Measurements from ENCODE around the gene OR2T8.

OR2T8 gene

DNA sequence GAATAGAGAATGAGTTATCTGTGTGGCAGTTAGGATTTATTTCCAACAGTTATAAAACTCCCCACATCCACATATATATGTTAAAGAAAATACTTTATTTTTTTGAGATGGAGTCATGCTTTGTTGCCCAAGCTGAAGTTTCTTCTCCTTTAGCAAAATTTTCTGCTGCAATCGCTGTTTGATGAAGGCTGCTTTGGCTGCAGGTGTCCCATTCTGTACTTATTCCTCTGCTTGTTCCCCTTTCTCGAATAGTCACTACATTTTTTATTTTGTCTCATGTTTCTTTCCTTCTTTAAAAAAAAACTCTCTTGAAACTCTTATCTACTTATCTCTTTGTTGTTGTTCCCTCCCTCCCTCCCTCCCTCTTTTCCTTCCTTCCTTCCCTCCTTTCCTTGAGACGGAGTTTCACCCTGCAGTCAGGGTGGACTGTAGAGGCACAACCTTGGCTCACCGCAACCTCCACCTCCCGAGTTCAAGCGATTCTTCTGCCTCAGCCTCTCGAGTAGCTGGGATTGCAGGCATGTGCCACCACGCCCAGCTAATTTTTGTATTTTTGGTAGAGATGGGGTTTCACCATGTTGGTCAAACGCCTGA is 14.0 kb upstream of the OR2T8 start:
- TF ChIP-seq, protein P1, sequence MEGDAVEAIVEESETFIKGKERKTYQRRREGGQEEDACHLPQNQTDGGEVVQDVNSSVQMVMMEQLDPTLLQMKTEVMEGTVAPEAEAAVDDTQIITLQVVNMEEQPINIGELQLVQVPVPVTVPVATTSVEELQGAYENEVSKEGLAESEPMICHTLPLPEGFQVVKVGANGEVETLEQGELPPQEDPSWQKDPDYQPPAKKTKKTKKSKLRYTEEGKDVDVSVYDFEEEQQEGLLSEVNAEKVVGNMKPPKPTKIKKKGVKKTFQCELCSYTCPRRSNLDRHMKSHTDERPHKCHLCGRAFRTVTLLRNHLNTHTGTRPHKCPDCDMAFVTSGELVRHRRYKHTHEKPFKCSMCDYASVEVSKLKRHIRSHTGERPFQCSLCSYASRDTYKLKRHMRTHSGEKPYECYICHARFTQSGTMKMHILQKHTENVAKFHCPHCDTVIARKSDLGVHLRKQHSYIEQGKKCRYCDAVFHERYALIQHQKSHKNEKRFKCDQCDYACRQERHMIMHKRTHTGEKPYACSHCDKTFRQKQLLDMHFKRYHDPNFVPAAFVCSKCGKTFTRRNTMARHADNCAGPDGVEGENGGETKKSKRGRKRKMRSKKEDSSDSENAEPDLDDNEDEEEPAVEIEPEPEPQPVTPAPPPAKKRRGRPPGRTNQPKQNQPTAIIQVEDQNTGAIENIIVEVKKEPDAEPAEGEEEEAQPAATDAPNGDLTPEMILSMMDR (IDR thresholded peaks at IDR 0.05), result no peak

DNA sequence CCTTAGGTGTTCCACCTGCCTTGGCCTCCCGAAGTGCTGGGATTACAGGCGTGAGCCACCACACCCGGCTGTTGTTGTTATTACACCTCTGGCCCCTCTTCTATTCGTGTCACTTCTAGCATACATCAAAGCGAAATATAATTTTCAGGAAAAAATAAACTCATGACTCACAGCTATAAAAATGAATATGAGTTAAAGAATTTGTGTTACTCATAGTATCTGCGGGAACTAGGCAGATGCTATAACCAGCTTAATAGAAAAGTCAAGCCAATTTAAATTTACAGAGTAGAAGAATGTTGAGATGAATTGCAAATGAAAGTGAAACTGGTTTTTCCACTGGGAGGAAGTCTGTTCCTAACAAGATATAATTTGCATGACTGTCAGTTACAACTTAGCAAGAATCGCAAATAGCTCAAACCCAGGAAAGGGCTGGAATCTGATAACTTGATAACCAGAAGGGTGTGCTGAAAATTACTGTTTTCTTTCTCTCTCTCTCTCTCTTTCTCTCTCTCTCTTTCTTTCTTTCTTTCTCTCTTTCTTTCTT is 13.5 kb upstream of the OR2T8 start:
- TF ChIP-seq, protein P1 (IDR thresholded peaks at IDR 0.05), result no peak

DNA sequence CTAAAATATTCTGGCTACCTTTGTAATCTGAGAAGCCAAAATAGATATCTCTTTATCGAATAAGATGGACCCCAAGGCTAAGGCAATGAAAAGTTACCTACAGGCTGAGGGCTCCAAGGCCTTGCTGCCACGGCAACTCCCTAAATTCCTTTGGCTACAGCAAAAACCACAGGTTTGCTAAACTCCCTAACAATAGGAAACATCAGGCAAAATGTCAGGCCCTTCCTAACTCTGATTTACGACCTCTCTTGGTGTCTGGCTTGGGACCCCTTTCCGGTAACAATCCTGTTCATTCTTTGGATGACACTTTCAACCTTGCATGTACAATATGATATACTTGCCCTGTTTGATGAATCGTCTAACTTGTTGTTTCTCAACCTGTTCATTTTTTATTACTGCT is 11.3 kb upstream of the OR2T8 start:
- TF ChIP-seq, protein P1 (IDR thresholded peaks at IDR 0.05), result no peak

DNA sequence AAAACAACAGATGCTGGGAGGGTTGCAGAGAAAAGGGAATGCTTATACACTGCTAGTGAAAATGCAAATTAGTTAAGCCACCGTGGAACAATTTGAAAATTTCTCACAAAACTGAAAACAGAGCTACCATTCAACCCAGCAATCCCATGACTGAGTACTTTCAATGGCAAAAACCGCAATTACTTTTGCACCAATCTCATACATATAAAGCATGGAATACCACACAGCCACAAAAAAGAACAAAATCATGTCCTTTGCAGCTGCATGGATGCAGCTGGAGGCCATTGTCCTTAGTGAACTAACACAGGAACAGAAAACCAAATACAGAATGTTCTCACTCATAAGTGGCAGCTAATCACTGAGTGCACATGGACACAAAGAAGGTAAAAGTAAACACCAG is 6.3 kb upstream of the OR2T8 start:
- TF ChIP-seq, protein P1 (IDR thresholded peaks at IDR 0.05), result no peak

DNA sequence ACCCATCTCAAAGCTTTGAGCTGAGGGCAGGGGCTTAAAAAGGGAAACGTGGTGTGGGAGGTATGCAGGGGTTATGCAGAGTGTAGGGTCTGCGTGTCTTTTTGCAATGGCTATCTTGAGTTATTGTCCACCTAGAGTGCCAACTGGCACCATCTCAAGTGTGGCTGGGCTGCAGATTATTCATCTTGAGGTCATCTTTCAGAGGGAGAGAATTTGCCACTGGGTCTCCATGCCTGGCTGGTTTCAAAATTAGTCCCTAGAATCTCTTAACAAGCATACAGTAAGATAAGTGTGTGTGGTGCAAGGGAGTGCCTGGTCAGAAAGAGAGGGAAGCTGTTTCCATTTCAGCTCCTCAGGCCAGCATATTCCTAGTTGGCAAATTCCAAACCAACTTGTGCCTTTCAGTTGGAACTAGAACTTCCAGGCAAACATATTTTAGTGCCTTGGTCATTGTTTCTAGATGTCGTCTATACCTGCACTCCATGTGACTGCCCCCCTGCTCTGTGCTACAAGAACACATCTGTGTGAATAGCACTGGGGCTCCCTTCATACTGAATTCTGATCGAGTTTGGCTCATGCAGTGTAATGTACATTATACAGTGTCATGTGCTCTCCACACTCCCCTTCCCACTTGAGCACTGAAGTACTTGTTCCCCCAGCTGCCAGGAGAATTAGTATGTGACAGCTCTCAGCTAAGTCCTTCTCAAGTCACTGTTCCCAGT is 5.0 kb upstream of the OR2T8 start:
- TF ChIP-seq, protein P1 (IDR thresholded peaks at IDR 0.05), result no peak

DNA sequence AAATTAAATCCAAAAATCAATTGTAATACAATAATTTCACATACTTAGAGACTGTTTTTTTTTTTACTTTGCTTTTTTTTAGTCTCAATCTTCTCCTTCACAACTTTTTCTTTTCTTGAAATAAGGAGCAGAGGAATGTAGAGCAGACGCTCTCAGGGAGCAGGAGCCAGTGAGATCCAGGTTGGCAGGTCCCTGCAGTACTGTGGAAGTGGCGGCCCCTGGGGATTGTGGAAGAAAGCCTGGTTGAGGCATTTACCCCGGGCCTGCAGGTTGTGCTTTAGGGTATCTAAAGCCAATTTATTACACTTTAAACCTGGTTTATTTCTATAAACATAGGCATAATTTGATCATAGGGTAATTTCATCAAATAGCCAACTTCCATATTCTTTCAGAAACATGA is 3.9 kb downstream of the OR2T8 start:
- TF ChIP-seq, protein P1 (IDR thresholded peaks at IDR 0.05), result no peak

DNA sequence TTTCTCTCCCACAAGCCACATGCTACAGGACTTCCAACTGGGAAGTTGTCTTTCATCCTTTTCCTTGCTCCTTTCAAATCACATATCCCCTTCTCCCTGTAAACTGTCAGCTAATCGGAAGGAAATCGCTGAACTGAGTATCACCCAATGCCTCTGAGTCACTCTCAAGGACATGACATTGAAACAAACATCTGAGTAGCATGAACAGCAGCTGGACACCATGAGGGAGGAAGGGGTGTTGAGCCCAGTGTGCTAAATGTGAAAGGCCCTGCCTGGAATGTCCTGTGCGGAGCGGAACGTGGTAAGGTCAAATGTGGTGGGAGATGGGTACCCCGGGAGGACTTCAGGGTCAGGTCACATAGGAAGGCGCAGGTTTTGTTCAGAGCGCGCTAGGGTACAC is 4.8 kb downstream of the OR2T8 start, which contains the start of gene OR2AJ1:
Gene OR2AJ1, plus strand, starts transcription at position 22 of the 400 bp plus-strand sequence. CDS start 8,880 bp downstream, outside the sequence.
- TF ChIP-seq, protein P1 (IDR thresholded peaks at IDR 0.05), result no peak
